HepG2 (cell line): ENCODE results near the gene JOSD2.

Experiments
- CTCF ChIP-seq: sonication (generic); formaldehyde crosslinking; IDR thresholded peaks from 2 replicates; pipeline ENCODE4 v1.5.0; 2020; ENCODE audit warnings: mild to moderate bottlenecking, missing genetic modification reagents, moderate library complexity
- MAZ ChIP-seq, 2 experiments: sonication (generic) in 1 of 2; formaldehyde crosslinking in 1 of 2; IDR thresholded peaks; 2 replicates each; pipeline versions ENCODE4 v1.5.0 to v1.6.1; 2012 to 2020; ENCODE audit warnings: low read depth in 2 of 2, mild to moderate bottlenecking in 2 of 2, borderline replicate concordance in 1 of 2, improper control_type of control experiment in 1 of 2, low read length in 1 of 2, missing genetic modification reagents in 1 of 2, moderate library complexity in 1 of 2
- ZNF503 ChIP-seq: sonication (generic); formaldehyde crosslinking; IDR thresholded peaks from 2 replicates; pipeline ENCODE4 v1.4.0; 2020; ENCODE audit warnings: missing genetic modification reagents
- ZNF83 ChIP-seq: sonication (generic); formaldehyde crosslinking; IDR thresholded peaks from 2 replicates; pipeline ENCODE4 v1.4.0; 2020; ENCODE audit warnings: missing genetic modification reagents, mild to moderate bottlenecking, borderline replicate concordance

GRCh38 chr19:50466706-50467039 is 44.3 kb downstream of the JOSD2 start:
- TF ChIP-seq ZNF83 (CRISPR knock-in tag) (no peak), MAZ (IDR thresholded peaks at IDR 0.05; ENCODE audit: borderline replicate concordance, low read depth, low read length) (no peak), MAZ (CRISPR knock-in tag; IDR thresholded peaks at IDR 0.05; ENCODE audit: low read depth) (no peak), CTCF (CRISPR knock-in tag) (no peak), ZNF503 (CRISPR knock-in tag) (no peak)
